DMS53 (cell line): ENCODE results near the gene DLG2.

Experiments
- DNase-seq: peaks from one replicate; lab custom pipeline; 2025; lab: John Stamatoyannopoulos, UW

DLG2 gene

DNA sequence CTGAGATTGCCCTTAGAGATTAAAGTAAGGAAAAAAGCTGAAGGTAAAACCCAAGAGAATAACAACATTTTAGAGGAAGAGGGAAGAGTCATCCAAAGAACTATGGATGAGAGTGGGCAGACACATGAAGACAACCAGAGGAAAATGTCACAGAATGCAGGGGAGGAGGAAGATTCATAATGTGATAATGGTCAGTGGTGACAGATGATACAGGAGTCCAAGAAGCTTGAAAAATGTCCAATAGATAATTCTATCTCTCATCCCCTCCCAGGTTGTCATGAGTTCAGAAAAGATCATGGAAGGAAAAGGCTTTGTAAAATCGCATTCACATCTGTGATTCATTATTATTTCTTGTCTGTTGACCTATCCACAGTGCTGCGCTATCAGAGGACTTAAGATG lies 2058.6 kb downstream of the DLG2 start:
- no peak for DNase-seq

DNA sequence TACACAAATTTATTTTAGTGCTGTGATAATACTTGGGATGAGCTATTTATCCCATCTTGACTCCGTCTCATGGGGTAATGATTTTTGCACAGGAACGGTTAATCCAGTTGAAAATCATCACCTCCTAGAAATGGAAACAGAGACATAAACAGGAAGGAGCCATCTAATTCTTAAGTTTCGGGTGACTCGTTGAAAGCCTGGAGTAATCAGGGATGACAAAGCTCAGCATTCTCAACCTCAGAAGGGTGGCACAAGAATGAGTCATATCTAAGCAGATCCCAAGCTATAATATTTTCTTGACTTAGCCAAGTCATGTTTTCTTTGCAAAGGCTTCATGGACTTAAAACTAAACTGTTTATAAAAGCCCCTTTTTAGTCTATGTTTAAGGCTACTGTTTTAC lies 2060.2 kb downstream of the DLG2 start:
- DNase-seq, result peak; percentile 53

DNA sequence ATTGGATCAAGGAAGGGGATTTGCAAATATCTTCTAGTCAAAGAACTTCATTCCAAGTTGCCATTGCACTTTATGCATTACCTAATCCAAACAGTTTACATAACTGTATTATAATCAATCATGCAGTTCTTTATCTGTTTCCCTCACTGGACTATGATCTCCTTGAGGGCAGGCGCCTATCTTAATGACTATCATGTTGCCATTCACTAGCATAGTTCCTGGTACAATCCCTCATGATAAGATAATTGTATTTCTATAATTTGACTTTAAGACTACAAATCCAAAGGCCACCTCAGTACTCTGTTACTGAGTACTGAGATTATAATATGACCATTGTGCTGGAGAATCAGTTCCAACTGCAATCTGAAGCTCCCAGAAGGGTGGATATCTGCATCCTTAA lies 2062.3 kb downstream of the DLG2 start:
- no peak for DNase-seq

DNA sequence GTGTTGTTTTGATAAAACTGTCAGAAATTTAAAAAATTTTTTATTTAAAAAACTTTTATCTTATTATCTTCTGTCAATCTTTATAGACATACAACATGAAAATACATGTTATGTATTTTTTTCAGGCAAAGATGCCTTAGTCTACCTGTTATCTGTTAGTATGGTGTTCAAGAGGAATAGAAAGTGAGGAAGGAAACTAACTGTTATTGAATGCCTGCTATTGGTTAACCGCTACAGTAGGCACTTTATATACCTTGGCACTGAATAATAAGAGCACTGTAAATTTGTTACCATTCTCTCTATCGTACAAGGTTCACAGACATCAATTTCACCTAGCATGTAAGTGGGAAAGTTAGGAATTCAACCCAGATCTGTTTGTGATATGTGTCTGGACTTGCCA lies 2068.9 kb downstream of the DLG2 start:
- no peak for DNase-seq

DNA sequence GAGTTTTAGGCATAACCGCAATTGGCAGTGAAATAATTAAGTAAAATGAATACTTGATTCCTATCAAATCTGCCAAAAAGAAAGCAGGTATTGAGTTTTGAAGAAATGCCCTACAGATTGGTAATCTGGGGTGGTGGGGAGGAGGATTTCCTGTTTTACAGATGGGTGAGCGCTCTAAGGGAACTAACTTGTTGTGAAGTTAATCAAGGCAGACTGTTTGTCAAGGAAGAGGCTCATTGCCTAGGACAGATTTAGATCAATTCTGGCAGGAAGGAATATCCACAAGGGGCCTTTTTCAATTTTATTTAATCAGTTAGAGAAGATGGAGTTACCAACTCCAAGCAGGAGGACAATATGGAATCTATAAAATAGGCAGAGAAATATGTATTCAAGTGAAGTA lies 2069.5 kb downstream of the DLG2 start:
- no peak for DNase-seq

DNA sequence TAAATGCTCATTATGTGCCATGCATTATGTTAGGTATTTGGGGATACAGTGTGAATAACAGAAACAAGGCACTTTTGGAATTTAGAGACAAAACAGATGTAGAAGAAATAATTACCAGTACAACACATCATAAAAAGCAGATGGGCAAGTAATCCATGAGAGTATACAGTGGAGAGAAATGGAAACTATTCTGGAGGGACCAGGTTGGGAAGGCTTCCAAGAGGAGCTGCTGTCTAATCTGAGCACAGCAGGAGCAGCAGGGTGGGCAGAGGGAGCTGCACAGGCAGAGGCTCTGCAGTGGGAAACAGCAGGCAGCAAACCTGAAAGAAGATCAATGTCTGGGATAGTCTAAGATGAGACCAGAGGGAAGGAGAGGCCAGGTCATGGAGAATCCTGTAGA lies 2072.3 kb downstream of the DLG2 start:
- DNase-seq, result no peak

DNA sequence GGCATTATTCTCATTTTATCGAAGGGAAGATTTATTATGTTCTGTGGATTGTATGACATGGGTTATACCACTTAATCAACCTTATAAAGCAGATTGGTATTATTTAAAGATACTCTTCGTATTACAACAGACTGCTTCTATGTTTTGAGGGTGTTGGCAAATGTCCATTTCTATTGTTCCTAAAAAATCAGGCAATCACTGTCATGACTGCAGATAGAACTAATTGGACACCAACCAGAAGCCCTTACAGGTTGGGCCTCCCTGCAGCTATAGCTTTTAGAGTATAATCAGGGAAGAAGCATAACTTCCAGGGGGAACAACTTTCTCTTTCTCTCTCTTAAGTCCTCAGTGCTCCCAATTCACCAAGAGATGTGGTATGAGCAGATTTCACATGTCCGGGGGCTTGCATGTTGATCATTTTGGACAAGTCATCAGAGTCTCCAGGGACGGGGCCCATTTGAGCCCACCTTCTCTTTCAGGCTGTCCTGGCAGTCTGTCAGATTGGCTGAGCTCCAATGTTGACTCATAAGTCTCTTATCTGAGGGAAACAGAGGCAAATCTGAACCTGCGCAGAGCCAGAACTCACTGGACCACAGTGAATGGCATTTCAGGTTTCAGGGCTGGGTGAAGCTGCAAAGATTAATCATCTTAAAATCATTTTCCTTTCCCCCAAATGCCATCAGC lies 2077.0 kb downstream of the DLG2 start:
- DNase-seq, result no peak

DNA sequence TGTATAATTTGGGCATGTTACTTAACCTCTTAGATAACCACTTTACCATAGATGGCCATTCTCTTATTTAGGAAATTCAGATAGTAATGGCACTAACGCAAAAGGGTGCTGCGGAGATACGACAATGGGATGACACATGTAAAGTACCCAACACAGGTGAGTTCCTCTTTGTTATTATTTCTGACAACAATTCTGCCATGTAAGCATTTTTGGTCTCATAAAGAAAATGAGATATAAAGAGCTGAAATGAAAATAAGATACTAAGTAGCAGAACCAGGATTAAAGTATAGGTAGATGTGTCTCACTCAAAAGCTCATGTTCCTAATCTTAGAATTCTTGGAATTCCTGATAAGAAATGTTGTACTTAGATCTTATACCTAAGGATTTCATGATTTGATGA lies 2080.8 kb downstream of the DLG2 start:
- no peak for DNase-seq

DNA sequence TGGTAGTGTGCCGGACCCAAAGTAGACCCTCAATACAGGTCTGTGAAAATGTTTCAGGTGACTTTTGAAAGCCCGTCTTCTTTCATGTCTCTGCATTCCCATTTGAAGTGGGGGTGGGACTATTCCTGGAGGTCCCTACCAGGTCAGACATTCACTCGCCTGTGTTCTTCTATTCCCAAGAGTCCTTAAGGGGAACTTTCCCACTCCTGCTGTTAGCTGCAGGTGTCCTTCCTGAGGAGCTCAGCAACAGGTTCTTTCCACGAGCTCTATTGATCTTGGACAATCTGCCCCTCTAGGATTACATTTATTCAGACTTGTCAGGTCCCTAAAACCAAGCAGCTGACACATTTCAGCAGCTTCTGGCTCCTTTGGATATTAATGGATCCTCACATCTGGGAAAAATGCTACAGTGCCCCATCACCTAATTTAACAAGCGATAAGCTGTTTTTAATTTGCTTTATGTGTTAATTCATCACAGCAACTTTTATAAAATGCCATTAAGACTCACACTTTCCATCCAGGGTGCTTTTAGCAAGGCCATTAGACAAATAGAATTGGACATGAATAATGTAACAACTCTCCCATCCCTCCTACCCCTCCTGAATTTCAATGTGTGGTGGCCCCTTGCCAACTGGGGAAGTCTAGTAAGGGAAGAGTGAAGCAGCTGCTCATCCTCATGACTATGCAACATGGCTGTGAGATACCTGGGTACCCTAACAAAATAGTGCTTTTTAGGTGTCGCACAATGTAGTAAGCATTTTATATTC lies 2081.5 kb downstream of the DLG2 start:
- no peak for DNase-seq

DNA sequence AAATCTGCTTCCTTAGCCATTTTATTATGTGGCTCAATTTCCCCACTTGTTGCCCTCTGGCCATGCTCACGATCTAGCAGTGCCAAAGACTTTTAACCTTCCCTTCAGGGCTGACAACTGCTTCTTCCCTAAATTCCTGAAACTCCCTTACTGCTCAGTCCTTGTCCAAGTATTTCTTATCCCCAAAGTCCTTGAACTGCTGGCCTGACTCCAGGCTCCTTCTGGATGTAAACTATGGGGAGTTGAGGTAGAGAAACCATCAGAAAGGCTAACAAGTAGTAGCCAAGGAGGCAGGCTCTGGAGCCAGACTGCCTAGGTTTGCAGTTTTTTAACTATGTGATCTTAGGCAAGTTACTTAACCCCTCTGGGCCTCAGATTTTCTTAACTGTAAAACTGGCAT lies 2082.3 kb downstream of the DLG2 start:
- DNase-seq, result no peak

DNA sequence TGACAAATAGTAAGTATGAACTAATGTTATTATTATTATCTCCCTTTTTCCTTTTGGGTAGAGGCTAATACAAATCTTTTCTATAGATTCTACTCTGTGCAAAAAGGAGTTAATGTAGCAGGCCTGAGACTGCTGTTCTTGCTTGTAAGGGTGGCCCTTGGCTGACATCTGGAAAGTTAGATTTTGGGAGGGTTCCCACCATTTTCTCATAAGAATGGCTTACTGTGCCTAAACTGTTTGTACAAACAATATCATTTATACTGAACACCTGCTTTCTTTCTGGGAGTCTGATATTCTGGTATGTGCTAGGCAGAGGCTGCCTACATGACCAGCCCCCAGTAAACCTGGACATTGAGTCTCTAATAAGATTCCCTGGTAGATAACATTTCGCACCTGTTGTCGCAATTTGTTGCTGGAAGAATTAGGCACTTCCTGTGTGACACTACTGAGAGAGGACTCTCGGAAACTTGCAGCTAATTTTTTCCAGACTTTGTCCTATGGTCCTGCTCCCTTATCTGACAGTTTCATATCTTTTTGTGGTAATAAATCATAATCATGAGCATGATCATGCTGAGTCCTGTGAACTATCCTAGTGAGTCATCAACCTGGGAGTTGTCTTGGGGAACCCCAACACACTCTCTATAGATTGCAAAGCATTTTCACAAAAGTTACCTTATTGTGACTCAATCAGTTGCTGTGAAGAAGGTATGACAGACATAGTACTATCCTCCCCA lies 2083.3 kb downstream of the DLG2 start:
- DNase-seq, result no peak

DNA sequence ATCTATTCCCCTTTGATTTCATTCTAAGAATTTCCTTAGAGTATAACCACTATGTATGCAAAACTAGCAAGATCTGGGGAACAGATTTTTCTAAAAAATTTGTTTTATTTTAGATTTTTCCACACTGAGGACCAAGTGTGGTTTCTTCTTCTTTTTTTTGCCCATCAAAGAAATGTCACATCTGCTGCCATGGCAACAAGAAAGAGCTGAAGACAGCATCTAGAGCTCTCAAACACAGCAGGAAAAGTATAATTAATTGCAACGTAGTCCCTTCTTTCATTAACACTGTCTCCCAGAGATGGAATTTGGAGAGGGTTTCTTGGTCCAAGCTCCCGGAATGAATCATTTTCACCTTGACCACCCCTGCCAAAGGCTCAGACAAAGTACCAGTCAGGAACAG lies 2084.3 kb downstream of the DLG2 start:
- no peak for DNase-seq

DNA sequence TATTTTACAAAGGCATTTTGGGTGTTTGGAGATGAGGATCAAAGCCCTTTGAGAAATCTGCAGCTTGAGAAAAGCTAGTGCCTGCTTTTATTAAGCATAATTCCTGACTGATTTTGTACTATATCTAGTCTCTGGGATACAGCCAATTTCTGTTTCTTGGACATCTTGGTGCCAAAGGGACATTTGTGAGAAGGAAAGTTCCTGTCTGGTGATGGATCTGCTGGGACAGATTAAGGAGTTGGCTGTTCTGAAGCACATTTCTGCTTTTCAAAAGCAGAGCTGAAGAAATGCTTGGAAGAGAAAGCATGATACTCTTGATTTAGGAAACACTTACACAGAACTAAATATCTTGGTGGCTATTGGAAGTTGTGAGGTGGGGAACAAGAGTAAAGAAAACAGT lies 2086.4 kb downstream of the DLG2 start:
- no peak for DNase-seq

DNA sequence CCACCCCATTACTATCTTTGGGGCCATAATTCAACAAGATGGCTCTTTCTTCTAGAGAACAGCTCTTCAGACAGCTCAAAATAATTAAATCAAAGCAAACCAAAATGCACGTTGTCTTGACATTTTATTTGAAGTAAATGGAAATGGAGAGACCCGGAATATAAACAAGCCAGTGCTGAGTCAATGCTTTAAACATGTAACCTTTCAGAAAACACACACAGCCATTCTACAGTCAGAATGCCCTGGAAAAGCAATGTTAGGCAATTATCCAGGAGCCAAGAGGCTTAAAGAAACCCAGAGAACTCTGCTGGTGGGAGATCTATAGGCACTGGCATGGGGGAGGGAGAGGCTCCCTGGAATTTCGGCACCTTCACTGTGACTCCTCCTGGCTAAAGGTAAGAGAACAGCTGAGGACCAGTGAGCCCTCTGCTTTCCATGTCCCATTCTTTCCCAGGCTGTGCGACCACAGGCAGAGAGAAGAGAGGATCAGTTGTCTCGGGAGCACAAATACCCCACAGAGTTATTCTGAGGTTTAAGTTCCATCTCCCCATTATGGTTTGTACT lies 2086.9 kb downstream of the DLG2 start:
- no peak for DNase-seq

DNA sequence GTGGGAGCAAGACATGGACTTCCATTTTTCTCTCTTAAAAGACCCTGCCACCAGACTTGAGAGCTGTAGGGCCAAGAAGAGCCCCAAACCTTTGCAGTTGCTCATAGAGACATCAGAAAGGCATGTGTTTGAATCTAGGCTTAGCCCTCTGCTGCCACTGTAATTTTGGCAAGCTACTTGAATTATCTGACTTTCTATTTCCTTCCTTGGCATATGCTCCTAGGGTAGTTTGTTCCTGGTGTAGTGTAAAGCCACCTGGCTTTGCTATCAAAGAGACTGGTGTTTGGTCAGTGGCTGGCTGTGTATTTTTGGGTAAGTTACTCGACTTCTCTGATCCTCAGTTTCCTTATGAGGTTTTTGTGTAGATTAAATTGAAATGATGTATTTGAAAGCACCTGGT lies 2088.9 kb downstream of the DLG2 start:
- DNase-seq, result no peak

DNA sequence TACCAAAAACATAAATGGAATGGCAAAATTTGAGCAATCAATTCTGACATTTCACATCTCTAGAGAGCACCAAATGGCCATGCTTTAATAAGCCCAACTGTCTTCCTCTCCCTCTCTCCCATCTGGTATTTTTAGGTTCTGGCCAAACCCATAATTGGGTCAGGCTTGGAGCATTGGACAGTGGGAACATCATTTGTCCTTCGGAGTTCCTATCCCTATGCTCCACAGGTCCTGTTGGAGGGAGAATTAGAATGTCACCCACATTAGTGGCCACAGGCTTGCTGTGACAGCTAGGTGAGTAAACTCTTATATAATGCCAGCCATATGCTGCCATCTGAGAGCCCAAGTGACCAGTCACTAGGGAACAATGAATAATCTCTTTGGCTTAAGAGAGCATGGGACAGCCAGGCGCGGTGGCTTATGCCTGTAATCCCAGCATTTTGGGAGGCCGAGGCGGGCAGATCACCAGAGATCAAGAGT lies 2090.0 kb downstream of the DLG2 start:
- no peak for DNase-seq

DNA sequence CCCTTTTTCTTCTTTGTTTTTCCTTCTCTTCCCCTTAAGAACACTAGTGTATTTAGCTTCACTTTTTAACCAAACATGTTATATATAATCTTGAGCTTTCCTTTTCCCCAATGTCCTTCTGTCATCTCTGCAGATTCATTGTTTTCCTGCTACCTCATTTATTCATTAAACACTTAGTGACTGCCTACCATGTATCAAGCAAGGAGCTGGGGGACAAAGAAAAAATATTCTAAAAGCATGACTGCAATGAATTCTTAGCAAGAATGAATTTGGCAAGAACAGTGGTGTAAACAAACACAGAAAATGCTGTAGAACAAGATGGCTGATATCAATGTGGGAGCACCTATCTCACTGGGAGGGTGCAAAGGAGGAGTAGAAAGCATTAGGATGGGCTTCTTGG lies 2094.0 kb downstream of the DLG2 start:
- no peak for DNase-seq

DNA sequence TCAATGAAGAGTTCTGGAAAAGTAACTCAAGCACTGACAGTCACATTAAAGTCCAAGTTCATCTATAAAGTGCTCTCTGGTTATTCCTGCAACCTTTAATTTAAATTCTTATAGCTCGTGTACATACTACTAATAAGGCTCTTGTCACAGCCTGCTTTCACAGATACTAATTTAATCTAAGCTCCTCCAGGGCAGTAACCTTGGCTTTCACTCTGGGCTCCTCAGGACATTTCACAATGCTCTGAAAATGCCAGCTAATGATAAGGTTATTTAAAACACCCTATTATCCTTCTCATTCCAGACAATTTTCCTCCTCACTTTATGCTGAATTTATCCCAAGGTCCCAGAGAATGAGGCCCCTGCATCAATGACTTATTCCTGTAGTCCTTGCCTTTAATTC lies 2098.3 kb downstream of the DLG2 start:
- no peak for DNase-seq

DNA sequence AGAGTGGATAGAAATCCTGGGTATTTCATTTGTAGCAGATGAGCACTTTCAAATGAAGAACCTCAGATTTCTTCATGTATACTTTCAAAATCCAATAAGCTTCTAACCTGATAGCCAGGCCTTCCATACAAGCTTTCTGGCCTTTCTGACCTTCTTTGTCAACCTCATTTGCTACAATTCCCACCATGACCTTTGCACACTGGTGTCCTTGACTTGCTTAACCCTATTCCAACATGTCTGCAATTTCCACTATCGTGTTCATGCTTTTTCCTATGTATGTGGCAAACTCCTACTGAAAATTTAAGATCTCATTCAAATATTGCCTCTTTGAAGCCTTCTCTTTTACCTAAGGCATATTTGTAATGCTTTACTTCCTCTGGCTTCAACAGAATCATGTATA lies 2098.9 kb downstream of the DLG2 start:
- DNase-seq, result no peak

DNA sequence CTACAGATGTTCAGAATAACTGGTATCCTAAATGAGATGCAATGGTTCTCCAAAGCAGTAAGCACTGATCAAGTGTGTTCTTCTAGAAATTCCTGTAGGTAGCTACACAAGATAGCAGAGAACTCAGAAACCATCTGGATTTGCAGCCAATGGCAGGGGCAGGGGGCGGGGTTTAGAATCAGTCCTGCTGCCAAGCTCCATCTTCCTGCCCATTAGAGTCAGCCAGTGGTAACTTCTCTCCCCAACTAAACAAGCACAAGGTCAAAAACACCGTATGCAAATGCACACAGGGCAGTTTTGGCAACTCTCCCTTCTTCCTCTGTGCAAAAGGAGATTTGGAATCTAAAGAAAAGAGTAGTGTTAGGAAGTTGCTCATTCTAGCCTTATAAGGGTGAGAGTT lies 2103.5 kb downstream of the DLG2 start:
- DNase-seq, result no peak

DNA sequence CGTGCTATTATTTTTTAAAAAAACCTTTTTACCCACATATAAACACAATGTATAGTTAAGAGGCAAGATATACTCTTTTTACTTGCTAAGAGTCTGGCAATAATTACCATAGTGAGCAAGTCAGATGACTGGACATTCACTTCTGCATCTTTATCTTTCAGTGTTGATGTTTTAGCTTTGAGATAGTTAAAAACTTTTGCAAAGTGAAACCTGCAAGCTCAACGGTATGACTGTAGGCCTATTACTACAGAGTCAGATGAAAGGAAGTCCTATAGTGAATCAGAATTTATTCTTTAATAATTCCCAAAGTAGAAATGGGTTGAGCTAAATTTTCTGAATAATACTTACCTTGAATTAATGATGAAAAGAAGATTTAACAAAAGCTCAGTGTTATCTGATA lies 2104.2 kb downstream of the DLG2 start:
- DNase-seq, result no peak

DNA sequence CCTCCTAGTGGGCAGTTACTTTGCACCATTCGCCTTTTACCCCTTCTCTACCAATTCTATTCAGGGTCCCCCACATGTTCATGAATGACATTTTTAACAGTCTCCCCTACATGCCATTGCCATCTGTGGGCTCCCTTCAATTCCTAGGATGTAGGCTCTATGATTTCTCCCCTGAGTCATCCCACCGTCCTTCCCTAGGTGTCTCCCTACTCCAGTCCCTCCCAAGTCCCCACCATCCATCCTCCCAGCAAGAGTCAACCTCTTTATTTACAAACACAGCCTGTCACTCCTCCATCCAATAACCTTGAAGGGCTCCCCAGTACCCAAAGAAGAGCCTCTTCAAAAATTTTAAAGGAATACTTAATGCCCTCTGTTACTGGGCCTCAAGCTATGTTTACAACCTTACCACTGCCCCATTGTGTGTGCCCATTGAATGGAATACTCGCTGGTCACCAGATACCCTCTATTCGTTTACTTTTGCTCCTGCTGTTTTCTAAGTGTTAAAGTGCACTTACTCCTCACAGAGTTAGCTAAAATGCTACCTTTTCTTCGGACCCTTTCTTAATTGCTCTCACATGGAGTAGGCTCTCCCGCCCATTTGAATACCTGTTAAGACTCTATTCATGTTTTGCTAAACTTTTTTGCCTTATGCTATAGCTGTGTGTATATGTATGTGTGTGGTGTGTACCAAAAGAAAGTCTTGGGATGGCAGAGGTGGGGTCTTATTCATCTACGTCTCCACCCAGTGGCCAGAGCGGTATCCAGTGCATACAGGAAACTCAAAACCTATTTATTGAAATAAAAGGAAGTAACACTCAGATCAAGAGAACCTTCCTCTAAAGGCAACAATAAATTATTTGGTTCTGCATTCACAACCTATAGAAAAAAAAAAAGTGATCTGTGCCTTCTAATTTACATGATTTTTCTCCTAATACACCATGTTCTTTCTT lies 2105.2 kb downstream of the DLG2 start:
- DNase-seq, result peak; percentile 64
